Mammary epithelial cell (primary cell): ENCODE data around the gene CCT8.

Source experiments
- CTCF ChIP-seq, 2 donors: IDR thresholded peaks in 1 of 2; conservative IDR thresholded peaks in 1 of 2; 2 replicates each; pipeline ENCODE4 v1.5.1; 2011 to 2012; ENCODE audit warnings: inconsistent platforms in 2 of 2, low read length in 2 of 2, mild to moderate bottlenecking in 2 of 2, control low read depth in 1 of 2, low read depth in 1 of 2; ENCODE audit not compliant: insufficient read depth in 1 of 2; ENCODE audit errors: extremely low read depth in 1 of 2
- EZH2 ChIP-seq: IDR thresholded peaks from 2 replicates; pipeline ENCODE4 v1.6.1; 2012; ENCODE audit warnings: low read length, inconsistent platforms, borderline replicate concordance

GRCh38 chr21:29075706-29076466 lies 2.4 kb upstream of the CCT8 start:
- TF ChIP-seq CTCF (conservative IDR thresholded peaks at IDR 0.05 in 1 of 2, IDR thresholded peaks at IDR 0.05 in 1 of 2; ENCODE audit: extremely low read depth in 1 of 2, insufficient read depth in 1 of 2, low read depth in 1 of 2, low read length in 2 of 2), result no peak
- no peak for TF ChIP-seq EZH2
